HG03159 (cell line): ENCODE results near the gene ALDH8A1.
"Not testable (repeated sequence)": the region's sequence is repeated elsewhere in the genome, so short reads cannot be mapped to it uniquely, and the experiment has no call there.

ENCODE experiments used
- ATAC-seq: cut with Tn5 transposase; IDR thresholded peaks from one replicate; pipeline ENCODE4 v1.9.1; 2021; ENCODE audit warnings: mild to moderate bottlenecking, moderate library complexity; ENCODE audit not compliant: unreplicated experiment

ALDH8A1 gene

DNA sequence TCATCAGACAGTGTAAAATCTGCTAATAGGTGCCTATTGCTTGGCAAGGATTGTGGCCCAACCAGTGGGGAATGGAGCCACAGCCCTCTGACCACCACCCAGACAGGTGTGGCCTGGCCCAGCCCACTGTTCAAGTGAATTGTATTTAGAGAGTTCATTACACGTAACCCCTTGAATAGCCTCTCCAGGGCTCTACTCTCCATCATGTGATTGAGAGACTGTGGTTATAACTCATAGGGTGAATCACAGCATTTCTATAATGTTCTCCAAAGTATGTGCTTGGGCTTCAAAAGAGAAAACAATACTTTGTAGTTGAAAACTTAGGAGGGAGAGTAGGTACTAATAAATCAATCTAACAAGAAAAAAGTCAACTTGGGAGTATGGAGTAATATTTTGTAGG is 38.4 kb downstream of the ALDH8A1 start:
- ATAC-seq, result no peak

GRCh38 chr6:134910593-134910935 is 39.3 kb downstream of the ALDH8A1 start:
- no peak for ATAC-seq

GRCh38 chr6:134909701-134910592 is 40.0 kb downstream of the ALDH8A1 start:
- ATAC-seq, result no peak

- no peak for ATAC-seq
These were observed 40.9 kb downstream of the ALDH8A1 start for GRCh38 chr6:134908906-134909516.

DNA sequence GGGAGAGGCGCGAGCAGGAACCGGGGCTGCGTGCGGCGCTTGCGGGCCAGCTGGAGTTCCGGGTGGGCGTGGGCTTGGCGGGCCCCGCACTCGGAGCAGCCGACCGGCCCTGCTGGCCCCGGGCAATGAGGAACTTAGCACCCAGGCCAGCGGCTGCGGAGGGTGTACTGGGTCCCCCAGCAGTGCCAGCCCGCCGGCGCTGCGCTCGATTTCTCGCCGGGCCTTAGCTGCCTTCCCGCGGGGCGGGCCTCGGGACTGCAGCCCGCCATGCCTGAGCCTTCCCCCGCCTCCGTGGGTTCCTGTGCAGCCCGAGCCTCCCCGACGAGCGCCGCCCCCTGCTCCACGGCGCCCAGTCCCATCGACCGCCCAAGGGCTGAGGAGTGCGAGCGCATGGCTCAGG is 45.2 kb downstream of the ALDH8A1 start:
- not testable (repeated sequence) for ATAC-seq

DNA sequence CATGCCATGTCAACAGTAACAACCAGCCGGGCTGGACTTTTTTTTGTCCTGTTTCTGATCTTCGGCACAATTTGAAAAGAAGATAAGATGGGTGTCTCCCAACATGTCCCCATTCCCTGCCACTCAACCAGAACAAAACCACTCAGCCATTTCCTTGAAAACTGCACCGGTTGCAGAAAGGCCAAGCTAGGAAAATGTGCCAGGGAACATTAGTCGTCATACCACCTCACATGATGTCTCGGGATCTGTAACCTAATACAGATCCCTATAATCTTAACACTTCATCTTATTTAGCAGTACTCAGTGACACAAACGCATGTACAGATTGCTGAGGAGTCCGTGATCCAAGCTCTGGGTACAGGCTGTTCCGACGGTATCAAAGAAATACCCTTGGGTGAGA is 46.5 kb downstream of the ALDH8A1 start:
- ATAC-seq, result no peak

DNA sequence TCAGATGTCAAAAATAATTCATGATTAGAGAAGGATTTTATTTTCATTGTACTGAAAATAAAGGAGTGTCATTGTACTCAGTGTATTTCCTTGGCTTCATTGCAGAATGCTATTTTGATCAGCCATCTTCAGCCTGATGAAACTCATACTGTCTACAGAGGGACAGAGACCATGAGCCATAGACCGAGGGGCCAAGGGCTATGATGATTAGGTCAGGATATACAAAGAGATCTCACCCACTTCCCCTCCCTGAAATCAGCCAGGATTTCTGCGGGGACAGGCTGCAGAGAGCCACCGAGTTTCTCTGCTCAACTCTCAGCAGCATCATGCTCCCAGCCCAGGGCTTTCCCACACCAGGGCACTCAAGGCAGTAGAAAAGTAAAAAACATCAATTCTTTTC is 47.0 kb downstream of the ALDH8A1 start:
- no peak for ATAC-seq

DNA sequence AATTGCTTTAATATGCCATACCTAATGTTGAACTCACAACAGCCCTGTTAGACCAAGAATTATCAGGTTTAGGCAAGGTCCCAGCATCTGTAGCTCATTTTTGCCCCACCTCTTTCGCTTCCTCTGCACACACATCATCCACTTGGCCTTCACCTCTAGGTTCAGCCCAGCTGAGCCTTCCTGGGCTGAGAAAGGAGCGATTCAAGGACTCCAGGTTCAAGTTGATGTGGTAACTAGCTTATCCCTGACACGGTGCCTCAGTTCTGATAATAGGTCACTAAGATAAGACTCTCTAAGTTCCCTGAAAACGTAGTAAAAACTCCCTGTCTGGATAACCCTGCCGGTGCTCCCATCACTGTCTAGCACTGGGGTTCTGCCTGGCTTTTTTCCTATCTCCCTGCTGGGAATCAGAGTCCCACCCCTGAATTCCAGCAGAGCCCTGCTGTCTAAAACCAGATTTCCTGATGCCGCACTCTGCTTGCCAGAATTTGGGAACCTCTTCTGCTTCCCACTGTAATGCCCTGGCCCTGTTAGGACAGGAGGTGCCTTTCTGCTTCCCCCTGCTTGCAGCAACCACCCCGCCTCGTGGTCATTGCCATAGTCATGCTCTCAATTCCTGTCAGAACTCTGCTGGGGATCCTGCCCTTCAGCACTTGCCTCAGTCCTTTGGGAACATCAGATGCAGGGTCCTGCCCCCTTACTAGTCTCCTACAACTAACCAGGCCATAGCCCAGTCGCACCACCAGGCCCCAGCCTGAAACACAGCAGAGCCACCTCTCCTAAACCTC is 47.6 kb downstream of the ALDH8A1 start:
- ATAC-seq, result no peak

- no peak for ATAC-seq
These were observed 51.3 kb downstream of the ALDH8A1 start for GRCh38 chr6:134898575-134898974.

- not testable (repeated sequence) for ATAC-seq
These were observed 51.7 kb downstream of the ALDH8A1 start for GRCh38 chr6:134898166-134898565.

DNA sequence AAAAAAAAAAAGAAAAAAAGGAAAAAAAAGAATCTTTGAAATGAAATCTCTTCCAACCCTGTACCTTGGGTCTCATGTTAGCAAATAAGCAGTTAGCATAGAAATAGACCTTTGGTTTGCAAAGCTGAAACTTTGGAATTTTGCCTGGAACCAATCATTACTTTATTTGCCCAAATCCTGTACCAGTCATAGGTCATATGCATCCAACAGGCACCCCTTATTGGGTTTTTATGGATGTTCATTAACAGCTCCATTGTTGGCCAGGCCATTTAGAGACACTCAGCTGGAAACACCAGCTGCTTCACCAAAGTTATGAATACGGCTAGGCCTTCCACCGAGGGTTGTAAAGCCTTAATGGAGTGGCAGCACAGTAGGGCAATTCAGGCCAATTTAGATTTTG is 53.0 kb downstream of the ALDH8A1 start:
- ATAC-seq, result no peak

GRCh38 chr6:134894800-134895199 is 55.1 kb downstream of the ALDH8A1 start:
- no peak for ATAC-seq

- no peak for ATAC-seq
These were observed 57.5 kb downstream of the ALDH8A1 start for GRCh38 chr6:134892362-134892761.

DNA sequence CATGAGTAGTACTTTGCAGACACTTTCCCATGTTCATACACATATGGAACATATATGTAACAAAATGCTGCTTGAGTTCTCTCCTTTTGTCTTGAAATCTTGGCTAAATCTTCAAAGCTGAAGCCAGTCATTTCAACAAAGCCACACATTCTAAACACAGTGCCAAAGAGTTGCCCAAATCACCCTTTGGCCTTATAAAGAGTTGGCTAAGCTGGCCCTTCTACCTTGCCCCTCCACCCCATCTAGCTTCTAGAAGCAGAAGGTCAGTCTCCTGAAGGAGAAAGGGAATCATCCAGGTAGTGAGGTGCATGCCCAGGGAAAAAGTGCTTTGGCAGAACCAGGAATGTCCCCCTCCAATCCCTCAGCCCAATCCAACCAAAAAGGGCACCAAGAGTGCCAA is 58.3 kb downstream of the ALDH8A1 start:
- no peak for ATAC-seq

DNA sequence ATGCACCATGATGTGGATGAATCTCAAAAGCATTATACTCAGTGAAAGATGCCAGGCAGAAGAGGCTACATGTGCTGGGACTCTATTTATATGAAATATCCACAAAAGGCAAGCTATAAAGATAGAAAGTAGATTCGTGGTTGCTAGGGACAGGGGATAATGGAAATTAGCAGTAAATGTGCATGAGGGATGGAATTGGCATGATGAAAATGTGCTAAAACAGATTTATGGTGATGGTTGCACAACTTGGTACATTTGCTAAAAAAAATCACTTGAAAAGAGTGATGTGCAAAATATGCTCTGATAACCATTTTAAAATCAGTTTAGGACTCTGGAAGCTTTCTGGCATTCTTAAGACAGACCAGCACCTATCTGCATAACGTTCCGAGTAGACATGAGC is 61.6 kb downstream of the ALDH8A1 start:
- no peak for ATAC-seq

DNA sequence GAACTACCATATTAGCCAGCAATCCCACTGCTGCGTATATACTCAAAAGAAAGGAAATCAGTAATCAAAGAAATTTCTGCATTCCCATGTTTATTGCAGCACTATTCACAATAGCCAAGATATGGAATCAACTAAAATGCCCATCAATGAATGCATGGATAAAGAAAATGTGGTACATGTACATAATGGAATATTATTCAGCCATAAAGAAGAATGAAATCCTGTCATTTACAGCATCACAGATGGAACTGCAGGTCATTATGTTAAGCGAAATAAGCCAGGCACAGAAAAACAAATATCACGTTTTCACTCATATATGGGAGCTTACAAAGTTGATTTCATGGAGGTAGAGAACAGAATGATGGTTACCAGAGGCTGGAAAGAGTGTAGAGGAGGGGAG is 65.1 kb downstream of the ALDH8A1 start:
- ATAC-seq, result no peak

DNA sequence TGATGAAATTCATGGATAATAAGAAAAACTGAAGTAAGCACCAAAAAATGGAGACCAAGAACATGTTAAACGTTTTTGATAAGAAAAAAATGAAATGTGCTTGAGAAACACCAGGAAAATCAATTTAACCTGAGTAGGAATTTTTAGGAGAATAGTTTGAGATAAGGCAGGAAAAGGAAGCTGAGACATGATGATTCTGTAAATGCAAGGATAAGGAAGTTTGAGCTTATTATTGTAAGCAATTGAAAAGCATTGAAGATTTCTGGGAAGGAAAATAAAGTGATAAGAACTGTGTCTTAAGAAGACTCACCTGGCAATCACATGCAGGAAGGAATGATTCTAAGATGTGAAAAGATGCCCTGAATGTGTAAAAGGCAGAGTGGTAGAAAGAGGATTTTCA is 66.6 kb downstream of the ALDH8A1 start:
- ATAC-seq, result no peak

GRCh38 chr6:134882426-134883038 is 67.4 kb downstream of the ALDH8A1 start:
- ATAC-seq, result peak; percentile 79

- no peak for ATAC-seq
These were observed 69.3 kb downstream of the ALDH8A1 start for GRCh38 chr6:134880487-134881190.

DNA sequence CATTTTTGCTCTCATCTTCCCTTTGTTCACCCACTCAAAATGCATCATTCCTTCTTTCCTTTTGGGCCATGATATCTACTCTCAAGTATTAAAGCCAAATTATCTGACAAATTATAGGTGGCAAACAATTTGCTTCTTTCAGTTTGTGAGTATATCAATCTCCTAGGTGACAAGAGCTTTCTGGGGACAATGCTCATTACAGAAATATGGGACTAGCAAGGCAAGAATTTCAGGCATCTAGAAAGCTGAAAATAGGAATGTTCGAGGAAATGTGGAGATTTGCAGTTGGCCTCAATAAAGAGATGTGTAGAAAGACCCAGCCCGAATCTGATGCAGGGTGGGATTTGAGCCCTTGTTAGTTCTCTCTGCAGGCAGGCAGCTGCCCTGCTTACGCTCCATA is 71.8 kb downstream of the ALDH8A1 start:
- ATAC-seq, result no peak

DNA sequence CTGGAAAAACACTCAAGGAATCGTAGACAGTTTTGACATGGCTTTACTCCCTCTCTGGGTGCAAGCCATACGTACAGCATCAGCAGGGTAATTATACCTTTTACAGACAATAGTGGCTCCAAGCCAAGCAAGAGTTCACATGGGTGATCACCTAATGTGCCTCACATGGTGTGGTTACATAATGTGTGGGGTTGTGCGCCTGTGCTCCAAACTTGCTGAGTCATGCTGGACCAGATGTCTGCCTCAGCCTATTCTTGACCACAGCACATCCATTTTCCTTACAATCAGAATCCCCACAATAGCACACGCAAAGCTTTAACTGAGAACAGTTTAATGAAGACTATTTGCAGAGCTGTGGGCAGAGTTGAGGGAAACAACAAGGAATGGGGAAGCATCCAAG is 74.5 kb downstream of the ALDH8A1 start:
- ATAC-seq, result no peak
